Fibroblast of peridontal ligament (primary cell): Measurements from ENCODE around the gene PIEZO1.

Experiments used
- DNase-seq: peaks from one replicate; pipeline ENCODE4 v3.0.0-alpha.2; 2010; ENCODE audit errors: extremely low read depth

The PIEZO1 gene

GRCh38 chr16:88817785-88818574 is 33.0 kb upstream of the PIEZO1 start:
- DNase-seq: peak; percentile 43

DNA sequence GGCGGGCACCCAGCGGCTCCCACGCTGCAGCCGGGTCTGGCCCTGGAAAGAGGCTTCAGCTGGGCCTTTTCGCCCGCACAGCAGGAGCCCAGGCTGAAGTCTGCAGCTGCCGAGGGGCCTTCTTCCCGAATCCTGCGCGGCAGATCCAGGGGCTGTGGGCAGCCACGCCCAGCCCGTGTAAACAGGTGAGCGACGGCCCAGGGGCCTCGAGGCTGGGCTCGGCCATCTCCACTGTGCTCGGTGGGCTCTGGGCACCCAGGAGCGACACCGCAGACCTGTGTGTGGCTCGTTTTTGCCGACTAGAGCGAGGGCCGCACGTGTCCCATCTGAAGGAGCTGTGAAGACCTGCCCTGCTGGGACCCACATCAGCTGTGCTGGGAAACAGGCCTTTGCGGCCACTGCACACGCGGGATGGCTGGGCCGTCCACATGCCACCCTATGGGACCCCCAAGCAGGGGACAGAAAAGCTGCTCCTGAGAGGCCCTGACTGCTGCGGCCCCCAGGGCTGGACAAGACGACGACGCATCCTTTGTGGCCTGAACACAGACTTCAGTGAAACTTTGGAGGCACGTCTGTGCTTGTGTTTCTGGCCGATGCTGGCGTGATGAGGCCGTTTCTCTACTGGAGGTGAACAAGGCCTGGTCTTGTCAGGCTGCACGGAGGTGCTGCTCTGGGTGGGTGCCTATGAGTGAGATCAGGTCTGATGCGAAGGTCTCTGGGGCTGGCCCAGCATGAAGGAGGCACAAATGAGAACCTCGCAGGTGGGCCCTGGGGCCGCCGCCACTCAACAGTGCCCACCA is 31.9 kb upstream of the PIEZO1 start:
- no peak for DNase-seq

- no peak for DNase-seq
Measured at GRCh38 chr16:88815901-88816589, 31.0 kb upstream of the PIEZO1 start.

- DNase-seq: no peak
Measured at GRCh38 chr16:88815227-88815626, 30.2 kb upstream of the PIEZO1 start.

GRCh38 chr16:88814144-88814502 is 29.1 kb upstream of the PIEZO1 start:
- DNase-seq: no peak

DNA sequence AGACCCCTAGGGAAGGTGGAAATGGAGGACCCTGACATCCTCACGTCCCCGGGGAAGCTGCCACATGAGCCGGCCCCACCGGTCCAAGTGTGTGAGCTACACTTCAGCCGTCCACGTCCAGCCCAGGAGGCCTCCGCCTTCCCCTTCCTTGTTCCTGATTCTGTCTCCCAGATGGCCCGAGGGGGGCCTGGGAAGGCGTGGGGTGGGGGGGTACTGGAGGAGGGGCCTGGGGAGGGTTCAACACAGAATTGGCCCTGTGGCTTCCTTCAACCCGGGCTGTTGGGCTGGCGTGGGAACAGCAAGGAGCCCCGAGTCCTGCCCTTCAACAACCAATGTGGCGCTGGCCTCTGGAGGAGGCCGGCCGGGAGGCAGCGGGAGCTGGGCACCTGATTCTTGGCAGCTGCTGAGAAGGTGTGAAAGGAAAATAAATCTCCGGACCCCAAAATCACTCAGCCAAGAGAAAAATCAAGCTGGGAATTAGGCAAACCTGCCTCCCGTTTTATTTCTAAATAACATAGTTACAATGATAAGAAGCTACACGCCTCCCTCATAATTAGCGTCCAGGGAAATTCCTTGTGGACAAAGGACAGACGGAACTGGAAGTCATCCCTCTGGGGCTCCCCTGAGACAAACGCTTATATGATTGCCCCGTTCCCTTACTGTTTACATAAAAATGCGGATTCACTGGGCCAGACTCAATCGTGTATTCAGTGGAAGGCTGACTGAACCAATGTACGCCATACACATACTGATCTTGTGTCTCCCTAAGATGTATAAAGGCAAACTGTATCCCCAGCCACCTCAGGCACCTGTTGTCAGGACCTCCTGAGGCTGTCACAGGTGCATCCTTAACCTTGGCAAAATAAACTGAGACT is 28.5 kb upstream of the PIEZO1 start:
- no peak for DNase-seq

GRCh38 chr16:88812513-88813268 is 27.7 kb upstream of the PIEZO1 start:
- peak; percentile 45 for DNase-seq

- DNase-seq: peak; percentile 92
Measured at GRCh38 chr16:88811769-88812512, 26.9 kb upstream of the PIEZO1 start, which contains the start of gene APRT. Gene APRT, minus strand, starts transcription at chr16:88811928. Its CDS starts 29 bp downstream, at chr16:88811899.

- DNase-seq: peak; percentile 69
Measured at GRCh38 chr16:88810912-88811768, 26.1 kb upstream of the PIEZO1 start.

GRCh38 chr16:88810166-88810911 is 25.3 kb upstream of the PIEZO1 start:
- no peak for DNase-seq

GRCh38 chr16:88809676-88810165 is 24.7 kb upstream of the PIEZO1 start:
- no peak for DNase-seq

DNA sequence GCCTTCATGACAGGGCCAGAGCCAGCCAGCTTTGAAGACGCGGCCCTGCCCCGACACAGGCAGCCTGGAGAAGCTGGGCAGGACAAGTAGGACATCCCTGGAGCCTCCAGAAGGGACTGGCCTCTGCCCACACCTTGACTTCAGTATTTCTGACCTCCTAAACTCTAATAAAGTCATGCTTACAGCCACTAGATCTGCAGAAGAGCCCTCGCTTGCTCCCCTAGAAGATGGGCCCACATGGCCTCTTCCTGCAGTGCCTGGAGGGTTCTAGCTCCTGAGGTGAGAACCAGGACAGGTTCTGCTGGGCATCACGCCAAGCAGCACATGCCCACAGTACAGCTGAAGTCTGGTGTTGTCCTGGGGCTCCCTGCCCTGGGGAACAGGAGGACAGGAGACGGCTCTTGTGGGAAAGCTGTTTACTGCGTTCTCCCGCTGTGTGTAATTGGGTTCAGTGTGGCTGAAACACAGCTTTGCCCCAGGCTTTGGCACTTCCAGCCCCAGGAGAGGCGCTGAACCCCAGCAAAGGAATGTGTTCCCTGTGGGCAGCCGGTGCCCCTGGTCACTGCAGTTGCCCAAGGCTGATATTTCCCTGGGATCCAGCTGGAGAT is 24.2 kb upstream of the PIEZO1 start:
- no peak for DNase-seq

GRCh38 chr16:88807626-88808453 is 22.8 kb upstream of the PIEZO1 start:
- no peak for DNase-seq

- no peak for DNase-seq
Measured at GRCh38 chr16:88807142-88807625, 22.2 kb upstream of the PIEZO1 start.

- DNase-seq: no peak
Measured at GRCh38 chr16:88806491-88807111, 21.6 kb upstream of the PIEZO1 start.

DNA sequence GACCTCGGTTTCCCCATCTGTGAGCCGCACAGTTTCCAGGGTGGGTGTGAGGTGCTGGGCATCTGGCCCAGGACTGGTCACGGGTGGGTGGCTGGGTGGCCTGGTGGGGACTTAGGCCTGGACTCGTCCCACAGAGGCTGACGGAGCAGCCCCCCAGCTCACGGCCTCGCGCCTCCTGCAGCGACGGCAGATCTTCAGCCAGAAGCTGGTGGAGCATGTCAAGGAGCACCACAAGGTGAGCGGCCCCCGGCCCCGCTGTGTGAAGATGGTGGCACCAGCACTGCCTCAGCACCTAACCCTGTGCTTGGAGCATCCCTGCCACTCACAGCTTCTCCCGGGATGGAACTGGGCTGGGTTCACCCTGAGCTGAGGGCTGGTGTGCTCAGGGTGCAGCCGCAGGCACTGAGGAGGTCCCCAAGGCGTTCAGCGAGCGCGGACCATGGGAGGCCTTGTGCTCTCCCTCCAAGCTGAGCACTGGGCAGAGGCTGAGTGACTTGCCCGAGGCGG is 20.9 kb upstream of the PIEZO1 start:
- DNase-seq: no peak
